ENCODE results near the gene TBC1D2B. TPM values are rescaled to one million over a fixed set of nuclear protein-coding genes. Genes with fewer than 3 reads are reported as not detected.
"Not testable (repeated sequence)": the region's sequence is repeated elsewhere in the genome, so short reads cannot be mapped to it uniquely, and the experiment has no call there.

TBC1D2B gene
- polyA plus RNA-seq, 3 donors: 5.9 to 53.3 (median 6.2) TPM

DNA sequence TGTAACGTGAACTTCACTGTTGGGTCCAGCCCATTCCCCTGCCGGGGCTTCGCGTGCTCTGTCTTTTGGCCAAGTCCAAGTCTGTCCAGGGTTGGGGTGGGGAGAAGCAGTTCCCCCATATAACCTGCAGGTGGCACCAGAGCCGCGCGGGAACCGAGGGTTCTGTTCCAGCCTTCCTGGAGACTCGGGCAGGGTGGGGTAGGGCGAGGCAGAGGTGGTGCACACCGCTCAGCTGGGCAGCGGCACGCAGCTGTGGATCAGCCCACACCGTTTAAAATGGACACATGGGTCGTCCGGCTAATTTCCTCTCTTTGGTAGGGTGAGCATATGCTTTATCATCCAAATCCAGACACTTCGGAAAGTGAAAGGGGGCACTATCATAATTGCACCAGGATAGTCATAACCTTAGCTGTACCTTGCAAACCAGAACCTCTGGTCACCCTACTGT is 118.1 kb downstream of the TBC1D2B start:
- TF ChIP-seq, protein P1, sequence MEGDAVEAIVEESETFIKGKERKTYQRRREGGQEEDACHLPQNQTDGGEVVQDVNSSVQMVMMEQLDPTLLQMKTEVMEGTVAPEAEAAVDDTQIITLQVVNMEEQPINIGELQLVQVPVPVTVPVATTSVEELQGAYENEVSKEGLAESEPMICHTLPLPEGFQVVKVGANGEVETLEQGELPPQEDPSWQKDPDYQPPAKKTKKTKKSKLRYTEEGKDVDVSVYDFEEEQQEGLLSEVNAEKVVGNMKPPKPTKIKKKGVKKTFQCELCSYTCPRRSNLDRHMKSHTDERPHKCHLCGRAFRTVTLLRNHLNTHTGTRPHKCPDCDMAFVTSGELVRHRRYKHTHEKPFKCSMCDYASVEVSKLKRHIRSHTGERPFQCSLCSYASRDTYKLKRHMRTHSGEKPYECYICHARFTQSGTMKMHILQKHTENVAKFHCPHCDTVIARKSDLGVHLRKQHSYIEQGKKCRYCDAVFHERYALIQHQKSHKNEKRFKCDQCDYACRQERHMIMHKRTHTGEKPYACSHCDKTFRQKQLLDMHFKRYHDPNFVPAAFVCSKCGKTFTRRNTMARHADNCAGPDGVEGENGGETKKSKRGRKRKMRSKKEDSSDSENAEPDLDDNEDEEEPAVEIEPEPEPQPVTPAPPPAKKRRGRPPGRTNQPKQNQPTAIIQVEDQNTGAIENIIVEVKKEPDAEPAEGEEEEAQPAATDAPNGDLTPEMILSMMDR (IDR thresholded peaks at IDR 0.05): peak; percentile 95
- intact Hi-C loops (cut with micrococcal nuclease): loop anchor here (2.0 to 5.0 kb wide), 2 partner anchors 149 to 283 kb away; no protein-coding TSS in a partner anchor
- H3K9ac ChIP-seq (ENCODE audit: insufficient read depth, low read length, poor library complexity, severe bottlenecking): no peak overlapping the region

DNA sequence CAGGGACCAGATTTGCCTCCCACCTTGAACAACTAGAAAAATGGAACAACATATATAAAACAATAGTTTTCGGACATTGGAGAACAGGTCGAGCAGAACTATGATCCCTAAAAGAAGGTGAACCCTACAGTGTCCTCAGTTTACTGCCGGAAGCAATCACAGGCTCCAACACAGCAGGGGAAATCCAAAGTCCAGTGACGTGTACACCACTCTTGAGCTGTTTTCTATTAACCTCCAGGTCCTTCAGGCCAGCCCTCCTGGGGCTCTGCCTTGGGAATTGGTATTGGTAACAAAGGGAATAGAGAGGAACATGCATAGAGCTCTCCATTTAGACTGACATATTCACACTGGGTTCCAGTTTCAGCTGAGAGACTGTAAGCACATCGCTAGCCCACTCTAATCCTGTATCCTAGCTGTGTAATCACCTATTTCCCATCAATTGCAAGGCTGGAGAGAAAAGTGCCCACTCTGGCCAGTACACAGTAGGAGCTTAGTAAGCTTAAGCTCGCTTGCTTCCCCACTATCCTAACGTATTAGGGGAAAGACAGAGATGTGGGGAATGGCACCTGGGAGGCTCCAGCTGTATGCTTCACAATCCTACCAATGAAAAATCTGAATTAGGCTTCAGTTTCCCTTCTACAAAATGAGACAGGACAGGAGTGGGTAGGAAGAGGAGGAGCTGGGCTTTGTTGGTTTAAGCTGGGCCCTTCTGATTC is 118.6 kb downstream of the TBC1D2B start:
- not testable (repeated sequence) for DNase-seq; H3K9me3 Mint-ChIP-seq; H3K27ac ChIP-seq (ENCODE audit: low read depth in 1 of 2, low read length in 2 of 2); H3K4me3 ChIP-seq (replicated peaks in 1 of 3; ENCODE audit: low read depth in 2 of 3, low read length in 3 of 3); H3K4me2 ChIP-seq (replicated peaks; ENCODE audit: extremely low read depth, low read length, poor library complexity, severe bottlenecking); H3K27ac Mint-ChIP-seq; H3K36me3 Mint-ChIP-seq; H3K27me3 ChIP-seq (ENCODE audit: control insufficient read depth in 2 of 2, insufficient read depth in 2 of 2, low read length in 2 of 2); H3K9ac ChIP-seq (ENCODE audit: insufficient read depth, low read length, poor library complexity, severe bottlenecking); H4K20me1 ChIP-seq (ENCODE audit: insufficient read depth, low read length); H3K9me3 ChIP-seq (replicated peaks in 1 of 2; ENCODE audit: control insufficient read depth in 1 of 2, insufficient read depth in 1 of 2, low read length in 2 of 2); H3K36me3 ChIP-seq (replicated peaks in 1 of 2; ENCODE audit: control insufficient read depth in 1 of 2, insufficient read depth in 2 of 2, low read length in 2 of 2); H3K4me3 Mint-ChIP-seq; H3K79me2 ChIP-seq (ENCODE audit: insufficient read depth, low read length); H3K4me1 ChIP-seq (ENCODE audit: control insufficient read depth in 1 of 2, insufficient read depth in 2 of 2, low read length in 2 of 2)
- Mint-ChIP-seq H3K27me3 (ENCODE audit: low read depth in 3 of 3) (peaks cover 0 to 11% (median 10%) of the 10 kb centered on the region in 3 donors), H3K4me1 (peaks cover 12% of the 10 kb centered on the region)
- H2AFZ ChIP-seq (ENCODE audit: insufficient read depth, low read depth, low read length, poor library complexity, severe bottlenecking): peak overlapping the region; percentile 44
- intact Hi-C loops (cut with micrococcal nuclease): loop anchor here (2.0 to 5.0 kb wide), 2 partner anchors 150 to 283 kb away; no protein-coding TSS in a partner anchor
- WGBS (ENCODE audit: insufficient coverage): no CpG with 5 or more reads among the region's 7 CpGs

More for the DNA sequence above, 118.1 kb downstream of the TBC1D2B start:
- Histone ChIP-seq H3K27me3 (ENCODE audit: control insufficient read depth in 2 of 2, insufficient read depth in 2 of 2, low read length in 2 of 2) (peaks cover 0 to 2% of the 10 kb centered on the region in 2 donors), H3K27ac (ENCODE audit: low read depth in 1 of 2, low read length in 2 of 2) (no peak overlapping the region), H2AFZ (ENCODE audit: insufficient read depth, low read depth, low read length, poor library complexity, severe bottlenecking) (peak overlapping the region; percentile 44), H4K20me1 (ENCODE audit: insufficient read depth, low read length) (no peaks in the 10 kb centered on the region), H3K36me3 (replicated peaks in 1 of 2; ENCODE audit: control insufficient read depth in 1 of 2, insufficient read depth in 2 of 2, low read length in 2 of 2) (no peaks in the 10 kb centered on the region), H3K79me2 (ENCODE audit: insufficient read depth, low read length) (no peaks in the 10 kb centered on the region), H3K4me2 (replicated peaks; ENCODE audit: extremely low read depth, low read length, poor library complexity, severe bottlenecking) (peak overlapping the region; percentile 61), H3K9me3 (replicated peaks in 1 of 2; ENCODE audit: control insufficient read depth in 1 of 2, insufficient read depth in 1 of 2, low read length in 2 of 2) (no peaks in the 10 kb centered on the region), H3K4me3 (replicated peaks in 1 of 3; ENCODE audit: low read depth in 2 of 3, low read length in 3 of 3) (peak overlapping the region in 1 of 3 experiments; percentile 41), H3K4me1 (ENCODE audit: control insufficient read depth in 1 of 2, insufficient read depth in 2 of 2, low read length in 2 of 2) (peaks cover 0 to 7% of the 10 kb centered on the region in 2 donors)
- peaks cover 0 to 9% (median 8%) of the 10 kb centered on the region in 3 donors for H3K27me3 Mint-ChIP-seq (ENCODE audit: low read depth in 3 of 3)
- peak overlapping the region; percentile 70 to 80 for H3K4me3 Mint-ChIP-seq
- no peak overlapping the region for H3K27ac Mint-ChIP-seq
- 4% methylated on average over 14 of the region's 17 CpGs for WGBS (ENCODE audit: insufficient coverage)
- peak; percentile 51 to 65 (median 64) for DNase-seq
- H3K36me3 Mint-ChIP-seq: no peaks in the 10 kb centered on the region
- H3K4me1 Mint-ChIP-seq: peaks cover 9% of the 10 kb centered on the region
- peaks cover 0 to 3% (median 0%) of the 10 kb centered on the region in 7 donors for H3K9me3 Mint-ChIP-seq

- not testable (repeated sequence) for H3K27ac ChIP-seq (ENCODE audit: low read depth in 1 of 2, low read length in 2 of 2); H2AFZ ChIP-seq (ENCODE audit: insufficient read depth, low read depth, low read length, poor library complexity, severe bottlenecking); H3K4me1 ChIP-seq (ENCODE audit: control insufficient read depth in 1 of 2, insufficient read depth in 2 of 2, low read length in 2 of 2); H3K9me3 Mint-ChIP-seq; H3K36me3 ChIP-seq (replicated peaks in 1 of 2; ENCODE audit: control insufficient read depth in 1 of 2, insufficient read depth in 2 of 2, low read length in 2 of 2); H3K27ac Mint-ChIP-seq; H4K20me1 ChIP-seq (ENCODE audit: insufficient read depth, low read length); H3K9ac ChIP-seq (ENCODE audit: insufficient read depth, low read length, poor library complexity, severe bottlenecking); H3K9me3 ChIP-seq (replicated peaks in 1 of 2; ENCODE audit: control insufficient read depth in 1 of 2, insufficient read depth in 1 of 2, low read length in 2 of 2); H3K4me3 ChIP-seq (replicated peaks in 1 of 3; ENCODE audit: low read depth in 2 of 3, low read length in 3 of 3); H3K4me2 ChIP-seq (replicated peaks; ENCODE audit: extremely low read depth, low read length, poor library complexity, severe bottlenecking); H3K4me3 Mint-ChIP-seq; H3K36me3 Mint-ChIP-seq; H3K79me2 ChIP-seq (ENCODE audit: insufficient read depth, low read length); H3K27me3 ChIP-seq (ENCODE audit: control insufficient read depth in 2 of 2, insufficient read depth in 2 of 2, low read length in 2 of 2); DNase-seq
- no CpG with 5 or more reads among the region's 2 CpGs for WGBS (ENCODE audit: insufficient coverage)
- Mint-ChIP-seq H3K27me3 (ENCODE audit: low read depth in 3 of 3) (peaks cover 0 to 11% (median 10%) of the 10 kb centered on the region in 3 donors), H3K4me1 (peaks cover 13% of the 10 kb centered on the region)
- intact Hi-C loops (cut with micrococcal nuclease): loop anchor here (2.0 to 5.0 kb wide), 2 partner anchors 151 to 284 kb away; no protein-coding TSS in a partner anchor
Measured at GRCh38 chr15:77958021-77958420, 119.5 kb downstream of the TBC1D2B start.

DNA sequence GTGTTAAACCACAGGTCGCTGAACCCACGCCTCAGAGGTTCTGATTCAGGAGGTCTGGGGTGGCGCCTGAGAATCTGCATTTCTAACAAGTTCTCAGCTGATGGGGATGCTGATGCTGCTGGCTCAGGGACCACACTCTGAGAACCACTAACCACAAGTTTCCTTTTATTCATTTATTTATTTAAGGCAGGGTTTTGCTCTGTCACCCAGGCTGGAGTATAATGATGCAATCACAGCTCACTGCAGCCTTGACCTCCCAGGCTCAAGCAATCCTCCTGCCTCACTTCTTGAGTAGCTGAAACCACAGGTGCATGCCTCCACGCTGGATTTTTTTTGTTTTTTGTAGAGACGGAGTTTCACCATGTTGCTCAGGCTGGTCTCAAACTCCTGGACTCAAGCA is 123.6 kb downstream of the TBC1D2B start:
- H3K27me3 Mint-ChIP-seq (ENCODE audit: low read depth in 3 of 3); H3K4me1 Mint-ChIP-seq; H3K79me2 ChIP-seq (ENCODE audit: insufficient read depth, low read length); H3K9me3 ChIP-seq (replicated peaks in 1 of 2; ENCODE audit: control insufficient read depth in 1 of 2, insufficient read depth in 1 of 2, low read length in 2 of 2); H3K27ac Mint-ChIP-seq; H2AFZ ChIP-seq (ENCODE audit: insufficient read depth, low read depth, low read length, poor library complexity, severe bottlenecking); H3K4me1 ChIP-seq (ENCODE audit: control insufficient read depth in 1 of 2, insufficient read depth in 2 of 2, low read length in 2 of 2); DNase-seq; H3K27me3 ChIP-seq (ENCODE audit: control insufficient read depth in 2 of 2, insufficient read depth in 2 of 2, low read length in 2 of 2); H3K9ac ChIP-seq (ENCODE audit: insufficient read depth, low read length, poor library complexity, severe bottlenecking); H3K27ac ChIP-seq (ENCODE audit: low read depth in 1 of 2, low read length in 2 of 2); H3K9me3 Mint-ChIP-seq; H3K36me3 ChIP-seq (replicated peaks in 1 of 2; ENCODE audit: control insufficient read depth in 1 of 2, insufficient read depth in 2 of 2, low read length in 2 of 2); H3K4me3 Mint-ChIP-seq; H3K4me3 ChIP-seq (replicated peaks in 1 of 3; ENCODE audit: low read depth in 2 of 3, low read length in 3 of 3); H4K20me1 ChIP-seq (ENCODE audit: insufficient read depth, low read length); H3K36me3 Mint-ChIP-seq; H3K4me2 ChIP-seq (replicated peaks; ENCODE audit: extremely low read depth, low read length, poor library complexity, severe bottlenecking); intact Hi-C loops (cut with micrococcal nuclease): not testable (repeated sequence)
- WGBS (ENCODE audit: insufficient coverage): no CpG with 5 or more reads among the region's 5 CpGs

Data from CD14-positive monocyte (primary cell).